K562 (cell line): ENCODE measurements around the gene PSMG3. TPM values are rescaled to one million over a fixed set of nuclear protein-coding genes. Genes with fewer than 3 reads are reported as not detected.

ENCODE experiments used
- ATAC-seq: fragments of 200-7000 bp; cut with Tn5 transposase; 3 replicates; pipeline ENCODE4 v1.9.1; 2020; ENCODE audit warnings: moderate library complexity
- BruUV-seq: library from RNA; stranded (reverse); fragments of 400-500 nt; replicated peaks from 2 replicates; lab custom pipeline; 2021; lab: Mats Ljungman, UMichigan
- CTCF ChIA-PET: fragments of 300-600 bp; formaldehyde crosslinking; extraction: SDS; loops from one replicate; lab custom pipeline; 2021; ENCODE audit warnings: low intra/inter-chr PET ratio; lab: Yijun Ruan, JAX
- POLR2A ChIA-PET: fragments of 300-600, 350-650 bp; sonication (Branson Sonifier 250); formaldehyde crosslinking; extraction: SDS; loops from one replicate; lab custom pipeline; 2021; ENCODE audit warnings: antibody characterized with exemption, inconsistent platforms; lab: Yijun Ruan, JAX
- DNase-seq, 4 experiments: peaks; one replicate each; pipeline versions ENCODE4 v3.0.0 to v3.0.0-alpha.2; 2011 to 2018; ENCODE audit warnings: low spot score in 3 of 4, mixed read lengths in 3 of 4; ENCODE audit errors: extremely low read depth in 1 of 4
- FAIRE-seq: peaks from 2 replicates; lab custom pipeline; 2011; peaks lifted over from hg19 to GRCh38; lab: Jason Lieb, UNC
- H2AFZ ChIP-seq: 2 replicates; pipeline ENCODE4 v1.6.0; 2011; ENCODE audit warnings: low read depth, low read length, control low read depth, inconsistent platforms
- H3K27ac ChIP-seq: fragments of 200-600 bp; 3 replicates; pipeline ENCODE4 v1.8.0; 2011; ENCODE audit warnings: low read depth, mild to moderate bottlenecking, control low read depth, inconsistent platforms, low read length, moderate library complexity, mixed read lengths; ENCODE audit errors: extremely low read depth
- H3K27me3 ChIP-seq, 2 experiments: fragments of 300-600 bp in 1 of 2; 2 replicates in 1 of 2; 3 replicates in 1 of 2; pipeline versions ENCODE4 v1.6.0 to v1.8.0; 2011; ENCODE audit warnings: inconsistent platforms in 2 of 2, low read length in 2 of 2, mild to moderate bottlenecking in 1 of 2, mixed read lengths in 1 of 2, moderate library complexity in 1 of 2; ENCODE audit not compliant: control insufficient read depth in 2 of 2, insufficient read depth in 2 of 2
- H3K36me3 ChIP-seq: fragments of 300-600 bp; 3 replicates; pipeline ENCODE4 v1.8.0; 2011; ENCODE audit warnings: mild to moderate bottlenecking, low read length, inconsistent platforms; ENCODE audit not compliant: control insufficient read depth, insufficient read depth
- H3K4me1 ChIP-seq, 2 experiments: fragments of 200-600 bp in 1 of 2; replicated peaks in 1 of 2; 2 replicates in 1 of 2; 3 replicates in 1 of 2; pipeline versions ENCODE4 v1.5.1 to v1.8.0; 2011; ENCODE audit warnings: inconsistent platforms in 2 of 2, low read length in 2 of 2, mild to moderate bottlenecking in 1 of 2, mixed read lengths in 1 of 2, moderate library complexity in 1 of 2; ENCODE audit not compliant: control insufficient read depth in 2 of 2, insufficient read depth in 2 of 2
- H3K4me2 ChIP-seq: 2 replicates; pipeline ENCODE4 v1.6.1; 2011; ENCODE audit warnings: low read length, control low read depth, inconsistent platforms, mixed read lengths; ENCODE audit not compliant: insufficient read depth
- H3K4me3 ChIP-seq: fragments of 200-600 bp; sonication (generic), shearing (Covaris generic); 2 replicates; pipeline ENCODE4 v1.5.1; 2016; ENCODE audit warnings: control low read depth, inconsistent platforms
- H3K79me2 ChIP-seq: fragments of 200-600 bp; 3 replicates; pipeline ENCODE4 v1.8.0; 2011; ENCODE audit warnings: low read length, inconsistent platforms; ENCODE audit not compliant: control insufficient read depth, insufficient read depth
- H3K9ac ChIP-seq, 2 experiments: 2 replicates each; pipeline versions ENCODE4 v1.6.0 to v1.6.1; 2011; ENCODE audit warnings: low read depth in 2 of 2, low read length in 2 of 2, control low read depth in 1 of 2, inconsistent platforms in 1 of 2, mild to moderate bottlenecking in 1 of 2, mixed read lengths in 1 of 2; ENCODE audit not compliant: insufficient read depth in 1 of 2
- H3K9me1 ChIP-seq: one replicate; pipeline ENCODE4 v1.6.0; 2011; ENCODE audit warnings: inconsistent platforms, mild to moderate bottlenecking, low read length, moderate library complexity; ENCODE audit not compliant: control insufficient read depth, insufficient read depth
- H3K9me3 ChIP-seq: replicated peaks from 2 replicates; pipeline ENCODE4 v1.5.1; 2011; ENCODE audit warnings: low read depth, low read length, inconsistent platforms; ENCODE audit not compliant: control insufficient read depth, insufficient read depth
- H4K20me1 ChIP-seq: replicated peaks from 2 replicates; pipeline ENCODE4 v1.6.1; 2011; ENCODE audit warnings: low read length, inconsistent platforms, mixed read lengths; ENCODE audit not compliant: control insufficient read depth, insufficient read depth
- ARID3B ChIP-seq: fragments of 250-450 bp; sonication (Bioruptor Pico); IDR thresholded peaks from 2 replicates; pipeline ENCODE4 v1.4.0; 2020; ENCODE audit warnings: borderline replicate concordance
- BCL6 ChIP-seq: fragments of 250-450 bp; sonication (Bioruptor Pico); IDR thresholded peaks from 2 replicates; pipeline ENCODE4 v1.4.0; 2020
- CREB1 ChIP-seq, 2 experiments: sonication (generic) in 1 of 2; formaldehyde crosslinking in 1 of 2; IDR thresholded peaks; 2 replicates each; pipeline versions ENCODE4 v1.6.1 to v1.8.0; 2012 to 2022; ENCODE audit warnings: inconsistent platforms in 1 of 2, mild to moderate bottlenecking in 1 of 2, missing genetic modification reagents in 1 of 2, moderate library complexity in 1 of 2
- EP400 ChIP-seq: fragments of 450-650 bp; IDR thresholded peaks from 2 replicates; pipeline ENCODE4 v1.6.1; 2017; ENCODE audit warnings: antibody characterized with exemption, mild to moderate bottlenecking, moderate library complexity
- HNRNPH1 ChIP-seq: fragments of 200-400 bp; formaldehyde crosslinking; optimal IDR thresholded peaks from 2 replicates; pipeline ENCODE3; 2017; ENCODE audit warnings: low read depth, mild to moderate bottlenecking, low read length, moderate library complexity
- KDM2B ChIP-seq: fragments of 250-450 bp; sonication (Bioruptor Pico); IDR thresholded peaks from 2 replicates; pipeline ENCODE4 v1.8.0; 2021; ENCODE audit warnings: mild to moderate bottlenecking, moderate library complexity
- MCM7 ChIP-seq, 2 experiments: fragments of 450-650 bp; IDR thresholded peaks; 2 replicates each; pipeline ENCODE4 v1.6.1; 2016 to 2018
- NFE2 ChIP-seq: IDR thresholded peaks from 2 replicates; pipeline ENCODE4 v1.6.1; 2014; ENCODE audit warnings: antibody characterized with exemption, low read depth
- NFYB ChIP-seq: IDR thresholded peaks from 2 replicates; pipeline ENCODE4 v1.6.1; 2011; ENCODE audit warnings: mild to moderate bottlenecking, moderate library complexity; ENCODE audit not compliant: insufficient read length; ENCODE audit errors: extremely low read depth
- PHB ChIP-seq: fragments of 250-450 bp; sonication (Bioruptor Pico); IDR thresholded peaks from 2 replicates; pipeline ENCODE4 v1.5.0; 2021
- PRPF4 ChIP-seq: fragments of 200-400 bp; formaldehyde crosslinking; IDR thresholded peaks from one replicate; pipeline ENCODE4 v1.6.1; 2017; ENCODE audit warnings: low read length, low read depth, mild to moderate bottlenecking; ENCODE audit not compliant: insufficient read depth, poor library complexity, severe bottlenecking
- TCF3 ChIP-seq: sonication (generic); formaldehyde crosslinking; IDR thresholded peaks from 2 replicates; pipeline ENCODE4 v1.4.0; 2020; ENCODE audit warnings: mild to moderate bottlenecking, missing genetic modification reagents
- TCFL5 ChIP-seq: fragments of 250-450 bp; sonication (Bioruptor Pico); conservative IDR thresholded peaks from 2 replicates; pipeline ENCODE4 v1.6.1; 2021; ENCODE audit warnings: mild to moderate bottlenecking, moderate library complexity, matching md5 sums
- ZNF212 ChIP-seq: fragments of 450-650 bp; formaldehyde crosslinking; IDR thresholded peaks from 2 replicates; pipeline ENCODE4 v1.4.0; 2020; ENCODE audit warnings: mild to moderate bottlenecking
- ZNF398 ChIP-seq: fragments of 250-450 bp; sonication (Bioruptor Pico); IDR thresholded peaks from 2 replicates; pipeline ENCODE4 v1.8.0; 2021; ENCODE audit warnings: moderate library complexity, mild to moderate bottlenecking, inconsistent platforms
- ZNF583 ChIP-seq: fragments of 250-450 bp; sonication (Bioruptor Pico); IDR thresholded peaks from 2 replicates; pipeline ENCODE4 v1.4.0; 2020
- ZNF644 ChIP-seq: fragments of 200-800 bp; sonication (Bioruptor generic); IDR thresholded peaks from 2 replicates; pipeline ENCODE4 v1.6.1; 2016; ENCODE audit warnings: low read depth, missing genetic modification characterization, missing compliant biosample characterization
- WGBS: fragments of 100-300 bp; shearing (Covaris generic); methylation state at CpG from one replicate; pipeline ENCODE4 v1.1.6; 2016; ENCODE audit warnings: low coverage, mixed read lengths; ENCODE audit not compliant: insufficient coverage; ENCODE audit errors: missing lambda C conversion rate; 5-methylcytosine and 5-hydroxymethylcytosine counted together
- in situ Hi-C: fragments of 300-500 bp; cut with MboI; formaldehyde crosslinking; loops from 4 replicates; pipeline ENCODE4 v1.15.0; 2018; ENCODE audit warnings: inconsistent platforms, mixed read lengths
- intact Hi-C: fragments of 100-400 bp; cut with micrococcal nuclease; formaldehyde crosslinking; loops from 2 replicates; pipeline ENCODE4 v1.14.2; 2022
- polyA plus RNA-seq, 8 experiments: library from polyadenylated mRNA; depleted of rRNA in 4 of 8; stranded (reverse) in 5 of 8; unstranded in 3 of 8; fragments of >200 nt; fragmentation: Nextera tagmentation in 2 of 8; fragmentation: Illumina TruSeq in 1 of 8; extraction: Ambion mirVana in 2 of 8; extraction: Trizol in 1 of 8; gene quantifications; 2 replicates each; pipeline versions ENCODE4 v1.2.1 to v1.2.3, GENCODE V29; 2011 to 2014; ENCODE audit warnings: inconsistent platforms in 1 of 8, missing spikeins in 1 of 8
- total RNA-seq, 7 experiments: library from RNA; depleted of rRNA in 6 of 7; stranded (reverse); fragments of >200 nt in 6 of 7; fragmentation: Illumina TruSeq in 2 of 7; extraction: Trizol in 2 of 7; gene quantifications; 2 replicates each; pipeline versions ENCODE4 v1.2.1 to v1.2.3, GENCODE V29; 2011 to 2021; ENCODE audit warnings: low replicate concordance in 1 of 7

Gene PSMG3
- total and polyA plus RNA-seq, 9 of the 15 experiments (the other 6 are each of a cell fraction or from before 2014, with no cell fraction given), result 34.8 to 122 (median 80.1) TPM

GRCh38 chr7:1546274-1546908 lies 23.4 kb downstream of the PSMG3 start:
- intact Hi-C loops, result no loop called here
- Histone ChIP-seq H3K4me1 (peaks cover 0 to 85% of the 10 kb centered on the region in 2 experiments; a peak in 3 of 5 replicates), H3K9me3 (no peaks in the 10 kb centered on the region), H3K36me3 (peaks cover 12% of the 10 kb centered on the region; the same call in 1 of the 3 replicates)
- BruUV-seq, result no TSS peak
- WGBS, result 73% methylated on average over 10 of the region's 28 CpGs
- no peak for TF ChIP-seq PHB (CRISPR knock-in tag)
- TF ChIP-seq NFYB, result no peak
- TF ChIP-seq CREB1 (IDR thresholded peaks at IDR 0.05), result no peak
- TF ChIP-seq CREB1 (CRISPR knock-in tag; IDR thresholded peaks at IDR 0.05), result no peak
- no peak for TF ChIP-seq TCF3
- no peak for TF ChIP-seq PRPF4
- no peak for TF ChIP-seq ZNF398 (CRISPR knock-in tag)
- no peak for TF ChIP-seq HNRNPH1
- no peak for TF ChIP-seq ZNF212 (CRISPR knock-in tag)
- TF ChIP-seq TCFL5 (CRISPR knock-in tag), result no peak
- TF ChIP-seq KDM2B (CRISPR knock-in tag), result no peak
- TF ChIP-seq ZNF583, result no peak
- TF ChIP-seq NFE2, result no peak
- no peak for TF ChIP-seq ARID3B (CRISPR knock-in tag)
- no peak for TF ChIP-seq BCL6
- TF ChIP-seq ZNF644 (tag), result no peak
- no peak for TF ChIP-seq EP400
- no peak for TF ChIP-seq MCM7 (IDR thresholded peaks at IDR 0.05)
- TF ChIP-seq, all 486 proteins: peak for 0
- no peak for FAIRE-seq
- no peaks in the 10 kb centered on the region for H4K20me1 ChIP-seq
- H3K4me2 ChIP-seq, result no peak overlapping the region
- ChIA-PET POLR2A (interaction anchor here (0.5 to 1.1 kb wide), 2 partner anchors 13 to 19 kb away, joined by 3 to 4 read pairs; no protein-coding TSS in a partner anchor), CTCF (interaction anchor here (3.1 kb wide), 1 partner anchor 42 kb away, joined by 33 read pairs; the partner anchor contains the start of gene INTS1)
- H3K4me3 ChIP-seq, result no peak overlapping the region
- no peak for DNase-seq
- H3K79me2 ChIP-seq, result no peaks in the 10 kb centered on the region
- no peak for ATAC-seq
- no peaks in the 10 kb centered on the region for H3K9me1 ChIP-seq
- no peak overlapping the region for H3K27ac ChIP-seq
- H3K9ac ChIP-seq, result no peak overlapping the region; a peak in 2 of 4 replicates
- H3K27me3 ChIP-seq, result peaks cover 0 to 18% of the 10 kb centered on the region in 2 experiments; a peak in 2 of 5 replicates
- H2AFZ ChIP-seq, result no peak overlapping the region
- in situ Hi-C loops, result no loop called here
